Peyer's patch (tissue), 4 donors: ENCODE results near the gene NBEAL2.

Source experiments
- CTCF ChIP-seq, 6 experiments: fragments of 450-650 bp in 4 of 6; fragments of 200-600 bp in 2 of 6; sonication (generic) in 1 of 6; IDR thresholded peaks; one replicate each; pipeline ENCODE4 v1.5.1; 2017 to 2019; ENCODE audit warnings: antibody characterized with exemption in 6 of 6, mild to moderate bottlenecking in 3 of 6, moderate library complexity in 1 of 6
- POLR2A ChIP-seq, 2 donors: fragments of 450-650 bp; IDR thresholded peaks; one replicate each; pipeline ENCODE4 v1.5.1; 2017; ENCODE audit warnings: antibody characterized with exemption in 2 of 2, mild to moderate bottlenecking in 2 of 2, moderate library complexity in 2 of 2

DNA sequence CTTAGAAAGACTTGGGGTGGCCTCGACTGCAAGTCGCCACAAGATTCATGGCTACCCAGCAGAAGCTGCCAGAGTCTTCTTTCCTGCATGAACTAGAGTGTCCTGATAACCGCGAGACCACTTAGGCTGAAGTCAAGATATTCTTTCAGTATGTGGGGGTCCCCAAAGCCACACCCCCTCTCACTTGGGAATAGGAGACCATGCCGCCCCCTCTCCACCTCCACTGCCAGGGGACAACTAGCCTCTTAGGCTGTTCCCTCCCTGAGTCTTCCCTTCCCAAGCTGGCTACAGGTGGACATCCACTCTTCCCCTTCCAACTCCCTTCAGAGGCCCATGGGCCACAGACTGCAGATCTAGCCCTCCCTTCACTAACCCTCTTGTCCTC is 1.7 kb upstream of the NBEAL2 start:
- TF ChIP-seq CTCF (IDR thresholded peaks at IDR 0.05) (no peak), POLR2A (IDR thresholded peaks at IDR 0.05) (no peak)
